ENCODE results near the gene SPNS3. TPM values are rescaled to one million over a fixed set of nuclear protein-coding genes. Genes with fewer than 3 reads are reported as not detected.

SPNS3 gene
- total RNA-seq, 1 donor from 2014 or later, result not detected

GRCh38 chr17:4525691-4526397 lies 92.1 kb downstream of the SPNS3 start:
- Mint-ChIP-seq H3K27me3 (peaks cover 22% of the 10 kb centered on the region), H3K36me3 (ENCODE audit: insufficient read depth) (no peaks in the 10 kb centered on the region), H3K4me3 (ENCODE audit: low read depth) (no peak overlapping the region), H3K4me1 (ENCODE audit: low read depth) (peaks cover 21% of the 10 kb centered on the region), H3K9me3 (ENCODE audit: low read depth) (no peaks in the 10 kb centered on the region), H3K27ac (no peak overlapping the region)
- DNase-seq (ENCODE audit: low spot score, unreplicated experiment), result no peak
- TF ChIP-seq CTCF (IDR thresholded peaks at IDR 0.05; ENCODE audit: unreplicated experiment), result no peak

GRCh38 chr17:4527134-4527533 lies 93.4 kb downstream of the SPNS3 start:
- Mint-ChIP-seq H3K36me3 (ENCODE audit: insufficient read depth) (no peaks in the 10 kb centered on the region), H3K4me1 (ENCODE audit: low read depth) (peaks cover 13% of the 10 kb centered on the region), H3K27ac (no peak overlapping the region), H3K27me3 (peaks cover 26% of the 10 kb centered on the region), H3K9me3 (ENCODE audit: low read depth) (no peaks in the 10 kb centered on the region), H3K4me3 (ENCODE audit: low read depth) (no peak overlapping the region)
- no peak for DNase-seq (ENCODE audit: low spot score, unreplicated experiment)
- TF ChIP-seq CTCF (IDR thresholded peaks at IDR 0.05; ENCODE audit: unreplicated experiment), result no peak

GRCh38 chr17:4527566-4528125 lies 93.9 kb downstream of the SPNS3 start:
- Mint-ChIP-seq H3K4me3 (ENCODE audit: low read depth) (no peak overlapping the region), H3K27me3 (peaks cover 30% of the 10 kb centered on the region), H3K4me1 (ENCODE audit: low read depth) (peaks cover 8% of the 10 kb centered on the region), H3K9me3 (ENCODE audit: low read depth) (no peaks in the 10 kb centered on the region), H3K36me3 (ENCODE audit: insufficient read depth) (no peaks in the 10 kb centered on the region), H3K27ac (no peak overlapping the region)
- TF ChIP-seq CTCF (IDR thresholded peaks at IDR 0.05; ENCODE audit: unreplicated experiment), result no peak
- no peak for DNase-seq (ENCODE audit: low spot score, unreplicated experiment)

GRCh38 chr17:4529533-4530152 lies 95.9 kb downstream of the SPNS3 start:
- H3K4me3 Mint-ChIP-seq (ENCODE audit: low read depth), result no peak overlapping the region
- DNase-seq (ENCODE audit: low spot score, unreplicated experiment), result no peak
- peaks cover 2% of the 10 kb centered on the region for H3K4me1 Mint-ChIP-seq (ENCODE audit: low read depth)
- TF ChIP-seq CTCF (IDR thresholded peaks at IDR 0.05; ENCODE audit: unreplicated experiment), result no peak
- H3K27me3 Mint-ChIP-seq, result peaks cover 35% of the 10 kb centered on the region
- no peaks in the 10 kb centered on the region for H3K9me3 Mint-ChIP-seq (ENCODE audit: low read depth)
- H3K36me3 Mint-ChIP-seq (ENCODE audit: insufficient read depth), result no peaks in the 10 kb centered on the region
- peak overlapping the region; percentile 23 for H3K27ac Mint-ChIP-seq

- no peak for DNase-seq (ENCODE audit: low spot score, unreplicated experiment)
- no peaks in the 10 kb centered on the region for H3K36me3 Mint-ChIP-seq (ENCODE audit: insufficient read depth)
- H3K27me3 Mint-ChIP-seq, result peaks cover 37% of the 10 kb centered on the region
- peaks cover 6% of the 10 kb centered on the region for H3K4me1 Mint-ChIP-seq (ENCODE audit: low read depth)
- H3K4me3 Mint-ChIP-seq (ENCODE audit: low read depth), result no peak overlapping the region
- H3K27ac Mint-ChIP-seq, result no peak overlapping the region
- no peak for TF ChIP-seq CTCF (IDR thresholded peaks at IDR 0.05; ENCODE audit: unreplicated experiment)
- no peaks in the 10 kb centered on the region for H3K9me3 Mint-ChIP-seq (ENCODE audit: low read depth)
Observed at GRCh38 chr17:4530799-4531730, 97.3 kb downstream of the SPNS3 start.

Data from progenitor cell of endocrine pancreas (in vitro differentiated cells).